GM18909 (cell line): ENCODE measurements around the gene CAMK1D.

Source experiments
- ATAC-seq: cut with Tn5 transposase; IDR thresholded peaks from one replicate; pipeline ENCODE4 v1.9.1; 2021; ENCODE audit warnings: mild to moderate bottlenecking; ENCODE audit not compliant: unreplicated experiment, poor library complexity

Gene CAMK1D

GRCh38 chr10:12668634-12669033, 319.3 kb downstream of the CAMK1D start:
- ATAC-seq = no peak

- no peak for ATAC-seq
Measured at GRCh38 chr10:12670004-12670403, 320.7 kb downstream of the CAMK1D start.

- no peak for ATAC-seq
Measured at GRCh38 chr10:12675186-12675585, 325.8 kb downstream of the CAMK1D start.

GRCh38 chr10:12679636-12680035, 330.3 kb downstream of the CAMK1D start:
- no peak for ATAC-seq

- ATAC-seq = no peak
Measured at GRCh38 chr10:12681252-12681651, 331.9 kb downstream of the CAMK1D start.

- ATAC-seq = no peak
Measured at GRCh38 chr10:12684784-12685183, 335.4 kb downstream of the CAMK1D start.

- ATAC-seq = no peak
Measured at GRCh38 chr10:12685261-12686058, 336.1 kb downstream of the CAMK1D start.

GRCh38 chr10:12687996-12688395, 338.6 kb downstream of the CAMK1D start:
- no peak for ATAC-seq

GRCh38 chr10:12689893-12690292, 340.5 kb downstream of the CAMK1D start:
- ATAC-seq = no peak

GRCh38 chr10:12690525-12691126, 341.3 kb downstream of the CAMK1D start:
- ATAC-seq = no peak

GRCh38 chr10:12691596-12691995, 342.2 kb downstream of the CAMK1D start:
- ATAC-seq = no peak

- ATAC-seq = no peak
Measured at GRCh38 chr10:12697764-12698163, 348.4 kb downstream of the CAMK1D start.

- no peak for ATAC-seq
Measured at GRCh38 chr10:12699258-12699700, 349.9 kb downstream of the CAMK1D start.

GRCh38 chr10:12699781-12700556, 350.6 kb downstream of the CAMK1D start:
- no peak for ATAC-seq

GRCh38 chr10:12700557-12700874, 351.2 kb downstream of the CAMK1D start:
- ATAC-seq = no peak

GRCh38 chr10:12701696-12702095, 352.3 kb downstream of the CAMK1D start:
- no peak for ATAC-seq

- ATAC-seq = no peak
Measured at GRCh38 chr10:12702215-12702770, 352.9 kb downstream of the CAMK1D start.

- no peak for ATAC-seq
Measured at GRCh38 chr10:12703126-12703525, 353.8 kb downstream of the CAMK1D start.

GRCh38 chr10:12703813-12704212, 354.5 kb downstream of the CAMK1D start:
- no peak for ATAC-seq

- no peak for ATAC-seq
Measured at GRCh38 chr10:12704488-12704887, 355.1 kb downstream of the CAMK1D start.

- ATAC-seq = no peak
Measured at GRCh38 chr10:12705943-12706342, 356.6 kb downstream of the CAMK1D start.
